Muscle layer of colon (tissue), 2 donors: ENCODE data around the gene IQCE.

Experiments
- H3K27ac ChIP-seq: one replicate; pipeline ENCODE4 v1.7.0; 2013; ENCODE audit warnings: low read depth, mild to moderate bottlenecking, low read length, moderate library complexity
- H3K27me3 ChIP-seq, 2 donors: one replicate each; pipeline ENCODE4 v1.7.0; 2013; ENCODE audit warnings: low read length in 2 of 2, mild to moderate bottlenecking in 2 of 2; ENCODE audit not compliant: insufficient read depth in 2 of 2, control insufficient read depth in 1 of 2
- H3K36me3 ChIP-seq: one replicate; pipeline ENCODE4 v1.7.0; 2013; ENCODE audit warnings: mild to moderate bottlenecking, low read length; ENCODE audit not compliant: insufficient read depth
- H3K4me1 ChIP-seq: one replicate; pipeline ENCODE4 v1.7.0; 2013; ENCODE audit warnings: mild to moderate bottlenecking, low read length; ENCODE audit not compliant: insufficient read depth
- H3K4me3 ChIP-seq, 2 donors: one replicate each; pipeline ENCODE4 v1.7.0; 2013; ENCODE audit warnings: low read length in 2 of 2, low read depth in 1 of 2, mild to moderate bottlenecking in 1 of 2, moderate library complexity in 1 of 2
- H3K9ac ChIP-seq: one replicate; pipeline ENCODE4 v1.7.0; 2013; ENCODE audit warnings: low read length
- H3K9me3 ChIP-seq: one replicate; pipeline ENCODE4 v1.7.0; 2013; ENCODE audit warnings: mild to moderate bottlenecking, low read length
- donor health status: abdominal sarcoma.
- donor health status: Adenocarcinoma of cecum.

Gene IQCE

GRCh38 chr7:2539031-2539911, 19.5 kb upstream of the IQCE start:
- Histone ChIP-seq H3K9ac (no peak overlapping the region), H3K9me3 (no peaks in the 10 kb centered on the region), H3K4me1 (no peaks in the 10 kb centered on the region), H3K27ac (no peak overlapping the region), H3K4me3 (no peak overlapping the region), H3K27me3 (no peaks in the 10 kb centered on the region), H3K36me3 (peaks cover 10% of the 10 kb centered on the region)

- H3K9ac ChIP-seq = no peak overlapping the region
- no peak overlapping the region for H3K4me3 ChIP-seq
- peaks cover 10% of the 10 kb centered on the region for H3K36me3 ChIP-seq
- H3K4me1 ChIP-seq = no peaks in the 10 kb centered on the region
- no peaks in the 10 kb centered on the region for H3K27me3 ChIP-seq
- H3K9me3 ChIP-seq = no peaks in the 10 kb centered on the region
- H3K27ac ChIP-seq = no peak overlapping the region
Measured at GRCh38 chr7:2540133-2540532, 18.6 kb upstream of the IQCE start.

GRCh38 chr7:2540641-2541051, 18.1 kb upstream of the IQCE start:
- H3K9me3 ChIP-seq = no peaks in the 10 kb centered on the region
- H3K4me3 ChIP-seq = no peak overlapping the region
- no peak overlapping the region for H3K9ac ChIP-seq
- no peaks in the 10 kb centered on the region for H3K4me1 ChIP-seq
- peaks cover 12% of the 10 kb centered on the region for H3K36me3 ChIP-seq
- no peaks in the 10 kb centered on the region for H3K27me3 ChIP-seq
- no peak overlapping the region for H3K27ac ChIP-seq

GRCh38 chr7:2541291-2542010, 17.3 kb upstream of the IQCE start:
- H3K9ac ChIP-seq = no peak overlapping the region
- no peak overlapping the region for H3K4me3 ChIP-seq
- peaks cover 19% of the 10 kb centered on the region for H3K36me3 ChIP-seq

GRCh38 chr7:2542011-2542915, 16.5 kb upstream of the IQCE start:
- H3K4me1 ChIP-seq = no peaks in the 10 kb centered on the region
- no peak overlapping the region for H3K9ac ChIP-seq
- H3K27me3 ChIP-seq = no peaks in the 10 kb centered on the region
- no peaks in the 10 kb centered on the region for H3K9me3 ChIP-seq
- peaks cover 19% of the 10 kb centered on the region for H3K36me3 ChIP-seq
- no peak overlapping the region for H3K27ac ChIP-seq
- H3K4me3 ChIP-seq = no peak overlapping the region

More at GRCh38 chr7:2541291-2542010, 17.3 kb upstream of the IQCE start:
- Histone ChIP-seq H3K4me1 (no peaks in the 10 kb centered on the region), H3K27ac (no peak overlapping the region), H3K27me3 (no peaks in the 10 kb centered on the region), H3K9me3 (no peaks in the 10 kb centered on the region)

GRCh38 chr7:2542916-2543871, 15.6 kb upstream of the IQCE start:
- Histone ChIP-seq H3K4me1 (no peaks in the 10 kb centered on the region), H3K4me3 (no peak overlapping the region), H3K9ac (no peak overlapping the region), H3K27me3 (no peaks in the 10 kb centered on the region), H3K27ac (no peak overlapping the region), H3K36me3 (peaks cover 23% of the 10 kb centered on the region), H3K9me3 (no peaks in the 10 kb centered on the region)

GRCh38 chr7:2544541-2545188, 14.1 kb upstream of the IQCE start:
- Histone ChIP-seq H3K9me3 (no peaks in the 10 kb centered on the region), H3K4me3 (no peak overlapping the region), H3K4me1 (no peaks in the 10 kb centered on the region), H3K27me3 (no peaks in the 10 kb centered on the region), H3K36me3 (peaks cover 24% of the 10 kb centered on the region), H3K9ac (no peak overlapping the region), H3K27ac (no peak overlapping the region)

- H3K9me3 ChIP-seq = no peaks in the 10 kb centered on the region
- H3K36me3 ChIP-seq = peaks cover 20% of the 10 kb centered on the region
- no peak overlapping the region for H3K27ac ChIP-seq
- no peak overlapping the region for H3K4me3 ChIP-seq
- no peak overlapping the region for H3K9ac ChIP-seq
- H3K4me1 ChIP-seq = no peaks in the 10 kb centered on the region
- H3K27me3 ChIP-seq = no peaks in the 10 kb centered on the region
Measured at GRCh38 chr7:2545746-2546425, 12.9 kb upstream of the IQCE start.

GRCh38 chr7:2546776-2547586, 11.8 kb upstream of the IQCE start:
- Histone ChIP-seq H3K27me3 (no peaks in the 10 kb centered on the region), H3K9me3 (no peaks in the 10 kb centered on the region), H3K9ac (no peak overlapping the region), H3K36me3 (peaks cover 18% of the 10 kb centered on the region), H3K27ac (no peak overlapping the region), H3K4me1 (no peaks in the 10 kb centered on the region), H3K4me3 (no peak overlapping the region)
